Measurements from ENCODE around the gene FAS.

- TF ChIP-seq CTCF (IDR thresholded peaks at IDR 0.05) (no peak), POLR2A (IDR thresholded peaks at IDR 0.05) (no peak)
These were observed 9.2 kb upstream of the FAS start for GRCh38 chr10:88981435-88981834.
